CD1c-positive myeloid dendritic cell (primary cell): ENCODE data around the gene ZNF236.
A peak's percentile ranks its signal among the peaks of the same experiment; 100 is the strongest.
"Not testable (repeated sequence)": the region's sequence is repeated elsewhere in the genome, so short reads cannot be mapped to it uniquely, and the experiment has no call there.

Source experiments
- DNase-seq: peaks from one replicate; pipeline ENCODE4 v3.0.0-alpha.2; 2016; ENCODE audit errors: extremely low spot score

Gene ZNF236

DNA sequence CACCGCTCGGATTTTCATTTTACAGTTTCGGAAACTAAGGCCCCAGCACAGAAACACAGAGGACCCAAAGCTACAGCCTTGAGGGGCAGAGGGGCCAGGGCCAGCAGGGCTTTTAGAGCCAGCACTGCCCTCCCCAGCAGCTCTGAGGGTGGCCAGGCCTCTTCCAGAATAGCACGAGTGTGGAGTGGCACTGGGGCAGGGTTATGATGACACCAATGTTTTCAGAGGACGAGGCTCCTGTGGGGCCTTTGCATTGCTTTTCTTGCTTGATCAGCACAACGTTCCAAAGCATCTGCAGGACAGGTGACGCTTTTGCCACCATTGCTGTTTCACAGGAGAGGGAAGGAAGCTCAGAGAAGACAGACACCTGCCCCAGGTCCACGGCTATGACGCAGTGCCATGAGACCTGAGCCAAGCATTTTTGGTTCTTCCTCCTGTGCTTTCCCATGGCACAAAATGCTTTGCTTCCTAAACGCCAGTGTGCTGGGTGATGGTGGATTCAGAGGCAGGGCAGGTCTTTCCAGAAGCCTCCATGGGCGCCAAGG, 183.4 kb downstream of the ZNF236 start:
- DNase-seq: no peak

DNA sequence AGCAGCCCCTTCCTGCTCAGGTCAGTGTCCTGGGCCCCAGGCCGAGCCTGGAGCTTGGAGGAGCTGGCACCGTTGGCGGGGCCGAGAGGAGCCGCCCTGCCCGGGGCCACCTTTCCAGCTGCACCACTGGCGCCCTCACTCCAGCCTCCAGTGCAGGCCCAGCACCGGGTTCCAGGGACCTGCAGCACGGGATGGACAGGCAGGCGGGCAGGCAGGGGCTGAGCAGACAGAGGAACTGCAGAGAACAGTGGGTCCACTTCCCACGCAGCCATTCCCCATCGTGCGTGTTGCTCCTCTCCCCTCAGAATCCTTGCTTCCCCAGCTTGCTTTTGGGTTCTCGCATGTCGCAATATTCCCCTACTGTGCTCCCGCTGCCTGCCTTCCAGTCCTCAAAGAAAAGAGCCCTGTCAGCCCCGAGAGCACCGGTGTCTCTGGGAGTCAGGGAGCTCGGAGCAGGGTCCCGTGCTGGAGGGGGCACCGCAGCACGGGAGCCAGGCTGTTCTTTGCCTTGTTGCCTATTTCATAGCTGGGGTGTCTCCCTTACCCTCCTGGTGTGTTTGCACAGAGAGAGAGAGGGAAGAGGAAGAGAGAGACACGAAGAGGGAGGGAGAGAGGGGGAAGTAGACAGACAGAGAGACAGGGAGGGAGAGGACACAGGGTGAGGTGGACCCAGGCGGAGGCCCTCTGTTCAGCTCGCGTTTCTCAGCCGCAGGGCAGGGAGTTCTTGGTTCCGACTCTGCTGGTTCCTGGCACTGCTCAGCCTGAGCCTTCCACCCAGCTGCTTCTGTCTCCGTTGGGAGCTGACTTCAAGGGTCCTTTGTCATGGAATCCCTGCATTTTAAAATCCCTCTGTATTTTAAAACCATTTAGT, 184.2 kb downstream of the ZNF236 start:
- DNase-seq: peak; percentile 67

DNA sequence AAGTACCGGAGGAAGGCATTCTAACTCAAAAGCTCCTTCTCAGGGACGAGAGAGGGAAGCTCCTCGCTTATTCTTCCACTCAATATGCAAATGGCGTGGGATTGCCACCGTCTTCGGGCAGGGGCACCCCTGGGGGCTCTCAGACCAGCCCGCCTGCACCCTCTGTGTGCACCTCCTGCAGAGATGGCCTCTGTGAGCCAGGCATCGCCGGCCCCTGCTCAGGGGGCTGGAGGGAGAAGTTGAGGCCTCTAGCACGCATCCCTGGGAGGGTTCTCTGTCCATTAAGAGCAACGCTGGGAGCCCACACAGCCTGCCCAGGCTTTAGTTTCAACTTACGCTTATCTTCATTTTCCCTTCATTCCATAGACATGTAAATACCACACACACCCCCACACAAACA, 184.9 kb downstream of the ZNF236 start:
- DNase-seq: no peak

DNA sequence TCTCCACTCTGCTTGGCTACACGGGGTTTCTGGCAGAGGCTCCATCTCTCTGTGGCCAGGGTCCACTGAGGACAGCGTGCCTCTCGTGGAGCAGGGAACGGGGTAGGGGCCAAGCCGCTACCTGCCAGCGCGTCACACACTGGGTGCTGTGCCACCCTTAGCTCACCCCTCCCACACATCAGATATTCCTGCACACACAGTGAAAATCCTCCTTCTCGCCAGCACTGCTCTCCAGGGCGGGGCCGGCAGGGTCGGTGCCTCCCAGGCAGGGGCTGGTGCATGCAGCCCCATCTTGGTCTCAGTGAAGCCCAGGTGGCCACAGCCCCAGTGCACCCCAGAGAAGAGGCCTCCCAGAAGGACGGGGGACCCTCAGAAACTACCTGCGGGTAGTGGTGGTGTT, 185.6 kb downstream of the ZNF236 start:
- DNase-seq: no peak

DNA sequence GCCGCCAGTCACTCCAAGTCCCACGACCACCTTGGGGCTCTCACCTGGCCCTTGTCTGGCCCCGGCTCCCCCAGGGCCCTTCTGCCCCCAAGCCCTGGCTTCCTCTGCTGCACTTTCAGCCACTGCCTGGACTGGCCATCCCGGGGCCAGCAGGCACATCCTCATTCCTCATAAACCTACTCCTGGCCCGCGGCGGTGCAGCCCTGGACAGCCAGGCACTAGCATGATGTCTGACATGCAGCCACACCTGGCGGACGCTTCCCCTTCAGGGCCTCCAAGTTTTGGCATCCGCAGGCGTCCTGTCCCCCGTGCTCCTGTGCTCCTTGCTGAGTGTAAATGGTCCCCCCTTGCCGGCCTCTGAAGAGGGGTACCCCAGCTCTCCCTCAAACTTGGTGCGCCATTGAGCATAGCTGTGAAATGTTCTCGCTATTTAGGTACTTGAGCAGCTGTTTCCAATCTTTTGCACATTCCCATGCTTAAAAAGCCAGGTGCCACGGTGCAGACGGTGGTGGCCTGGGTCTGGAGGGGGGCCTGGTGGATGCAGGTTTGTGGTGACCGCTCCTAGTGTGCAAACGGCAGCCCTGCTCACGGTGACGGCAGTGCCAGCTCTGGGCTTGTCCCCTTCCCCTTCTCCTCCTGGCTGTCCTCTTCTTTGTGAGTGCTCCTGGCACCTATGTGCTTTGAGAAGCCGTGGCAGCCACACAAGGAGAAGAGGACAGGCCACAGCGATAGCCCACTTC, 186.4 kb downstream of the ZNF236 start:
- DNase-seq: no peak

DNA sequence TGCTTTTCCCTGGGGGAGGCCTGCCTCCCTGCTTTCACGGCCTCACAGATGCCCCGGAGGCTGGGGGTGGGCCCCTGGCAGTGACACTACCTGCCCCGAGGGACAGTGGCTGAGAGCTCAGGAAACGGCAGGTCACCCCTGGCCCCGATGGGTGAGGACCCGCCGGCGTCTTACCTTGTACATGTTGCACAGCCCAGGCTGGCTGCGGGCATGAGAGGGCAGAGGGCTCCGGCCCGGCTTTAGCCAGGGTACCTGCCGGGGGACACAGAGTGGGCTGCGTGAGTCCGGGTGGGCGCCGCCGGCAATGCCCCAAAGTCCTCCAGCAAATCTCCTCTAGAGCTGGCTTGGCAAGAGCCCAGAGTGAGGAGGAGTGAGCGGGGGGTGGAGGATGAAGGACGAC, 187.3 kb downstream of the ZNF236 start:
- no peak for DNase-seq

DNA sequence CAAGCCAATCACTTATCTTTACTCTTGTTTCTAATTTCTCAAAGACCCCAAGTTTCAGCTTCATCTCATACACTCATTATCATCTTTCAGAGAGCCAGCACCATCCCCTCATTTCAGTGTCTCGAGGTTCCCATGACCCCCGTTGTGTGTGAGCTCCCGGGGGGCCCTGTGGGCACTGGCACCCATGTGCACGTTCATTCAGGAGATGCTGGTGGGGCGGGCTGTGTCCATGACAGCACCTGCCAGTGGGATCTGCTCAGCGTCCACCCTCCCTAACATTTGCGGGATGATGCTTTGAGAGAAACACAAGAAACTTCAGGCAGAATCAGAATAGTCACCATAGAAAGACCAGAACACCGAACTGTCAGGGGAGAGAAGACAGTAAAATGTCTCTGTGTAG, 189.8 kb downstream of the ZNF236 start:
- DNase-seq: no peak

DNA sequence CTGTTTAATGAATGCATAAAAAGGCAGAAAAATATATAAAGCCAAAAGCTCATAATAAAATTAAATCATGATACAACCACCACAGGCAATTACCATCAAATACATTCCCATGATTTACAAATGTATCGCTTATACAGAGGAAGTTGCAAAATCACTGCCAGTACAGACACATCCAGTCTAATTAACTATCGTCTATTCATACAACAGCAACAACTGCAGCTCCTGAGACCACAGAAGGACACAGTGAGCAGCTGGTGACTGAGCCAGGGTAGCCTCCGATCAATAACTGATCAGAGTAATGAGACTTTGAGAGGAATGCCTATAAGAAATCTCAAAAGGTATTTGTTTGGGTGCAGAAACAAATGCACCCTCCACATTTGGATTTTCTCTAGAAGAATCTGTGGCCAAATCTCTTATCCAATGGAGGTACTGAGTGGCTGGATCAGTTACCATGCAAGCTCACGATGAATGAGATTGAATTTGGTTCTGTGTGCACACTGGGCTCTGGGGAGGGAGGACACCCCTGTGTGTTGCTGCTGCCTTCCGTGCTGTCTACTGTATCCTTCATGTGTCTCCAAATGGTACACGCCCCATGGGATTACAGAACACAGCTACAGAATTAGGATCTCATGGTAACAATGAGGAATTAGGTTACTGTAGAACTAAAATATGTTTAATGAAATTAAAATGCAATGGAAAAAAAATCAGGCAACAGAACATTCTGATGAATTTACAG, 190.6 kb downstream of the ZNF236 start:
- DNase-seq: no peak

DNA sequence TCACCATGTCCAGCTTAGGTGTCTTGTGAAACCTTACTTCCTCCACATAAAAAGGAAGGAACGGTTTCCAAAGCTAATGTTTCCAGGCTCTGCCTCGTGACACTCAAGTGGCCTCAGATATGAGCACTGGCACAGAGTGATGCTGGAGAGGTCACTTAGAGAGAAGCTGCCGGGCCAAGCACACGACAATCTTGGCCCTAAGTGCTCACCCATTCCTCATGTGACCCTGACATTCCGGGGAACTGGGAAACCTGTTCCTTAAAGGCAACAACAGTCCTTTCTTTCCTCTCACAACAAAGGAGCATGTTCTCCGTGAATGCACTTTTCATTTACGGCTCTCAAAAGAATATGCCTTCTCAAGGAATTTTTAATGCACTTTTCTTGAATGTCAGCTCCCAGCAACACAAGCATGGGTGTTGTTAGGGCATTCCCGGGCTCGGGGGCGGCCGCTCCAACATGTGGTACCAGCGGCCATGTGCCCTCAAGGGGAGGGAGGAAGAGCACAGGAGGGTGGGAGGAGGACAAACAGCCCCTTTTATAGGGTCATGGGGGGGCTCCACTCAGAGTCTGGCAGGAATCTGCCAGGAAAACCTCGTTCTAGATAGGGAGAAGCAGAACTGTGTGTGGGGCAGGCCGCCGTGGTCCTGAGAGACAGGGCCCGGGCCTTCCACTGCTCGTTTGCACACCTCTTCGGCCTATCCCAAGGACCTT, 191.6 kb downstream of the ZNF236 start:
- peak; percentile 78 for DNase-seq

DNA sequence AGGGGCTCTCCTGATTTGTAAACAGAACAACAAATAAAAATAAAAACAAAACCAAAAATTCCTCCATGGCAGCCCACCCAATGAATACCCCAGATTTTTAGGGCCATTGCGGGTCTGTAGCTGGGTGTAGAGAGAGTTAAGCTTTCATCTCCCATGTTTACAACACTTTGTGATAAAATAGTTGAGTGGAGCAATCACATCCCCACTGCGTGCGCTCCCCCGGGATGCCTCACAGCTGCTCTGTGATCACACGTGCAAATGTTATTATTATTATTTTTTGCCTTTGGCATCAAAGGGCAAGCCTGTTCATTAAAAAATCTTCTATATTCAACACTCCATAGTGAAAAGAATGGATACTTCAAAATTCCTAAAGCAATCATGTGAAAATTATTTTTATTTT, 192.2 kb downstream of the ZNF236 start:
- no peak for DNase-seq

DNA sequence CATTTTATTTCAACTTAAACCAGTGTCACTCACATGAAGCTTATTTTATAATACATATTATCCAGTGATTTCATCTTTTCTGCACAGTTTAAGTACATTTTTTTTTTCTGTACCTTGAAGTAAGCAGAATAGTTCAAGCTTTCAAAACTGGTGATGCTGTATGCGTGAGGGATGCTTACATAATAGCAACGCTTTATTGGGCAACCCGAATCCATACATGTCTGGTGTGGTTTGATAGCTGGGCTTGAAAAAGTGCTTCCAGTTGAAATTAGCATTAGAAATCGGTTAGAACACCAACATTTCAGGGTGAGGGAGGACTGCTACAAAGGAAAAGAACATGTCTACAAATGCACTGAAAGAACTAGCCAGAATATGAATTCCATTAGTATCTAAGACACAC, 192.8 kb downstream of the ZNF236 start:
- DNase-seq: peak; percentile 42

DNA sequence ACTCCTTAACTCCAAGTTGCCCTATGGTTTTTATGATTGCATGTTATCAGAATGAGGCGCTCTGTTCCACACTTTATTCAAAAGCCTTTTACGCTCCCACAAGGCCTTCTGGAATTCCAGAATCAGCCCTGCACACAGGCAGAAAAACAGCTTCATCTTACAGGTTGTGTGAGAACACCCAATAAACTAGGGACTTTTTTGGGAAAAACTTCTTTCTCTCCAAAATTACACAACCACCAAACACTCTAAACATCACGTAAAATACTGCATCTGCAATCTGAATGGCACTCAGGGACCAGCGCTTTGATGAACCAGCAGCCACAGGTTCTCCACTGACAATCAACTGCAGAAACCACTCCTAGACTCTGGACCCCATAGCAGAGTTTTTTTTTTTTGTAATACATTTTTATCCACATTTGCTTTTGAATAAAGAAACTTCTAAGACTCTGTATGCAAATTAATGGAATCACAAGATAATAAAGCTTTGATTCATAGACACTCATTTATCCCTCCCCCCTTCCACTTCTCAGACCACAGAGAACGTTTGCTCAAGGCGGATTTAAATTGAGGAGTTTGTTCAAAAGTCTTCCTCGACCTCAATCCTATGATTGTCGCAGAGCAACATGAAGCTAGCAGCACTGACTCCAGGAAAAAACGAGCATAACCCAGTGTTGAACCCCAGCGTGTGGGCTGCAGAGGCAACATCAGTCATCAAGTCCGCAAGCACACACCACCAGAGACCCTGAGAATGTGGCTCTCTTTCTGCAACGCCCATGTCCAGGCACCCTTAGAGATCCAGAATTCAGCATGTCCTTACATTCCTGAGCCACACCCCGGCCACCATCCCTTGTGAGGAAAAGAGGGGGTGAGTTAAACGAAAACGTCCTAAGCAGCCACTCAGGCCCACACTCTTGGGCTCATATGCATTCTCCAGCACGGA, 193.7 kb downstream of the ZNF236 start:
- DNase-seq: no peak

DNA sequence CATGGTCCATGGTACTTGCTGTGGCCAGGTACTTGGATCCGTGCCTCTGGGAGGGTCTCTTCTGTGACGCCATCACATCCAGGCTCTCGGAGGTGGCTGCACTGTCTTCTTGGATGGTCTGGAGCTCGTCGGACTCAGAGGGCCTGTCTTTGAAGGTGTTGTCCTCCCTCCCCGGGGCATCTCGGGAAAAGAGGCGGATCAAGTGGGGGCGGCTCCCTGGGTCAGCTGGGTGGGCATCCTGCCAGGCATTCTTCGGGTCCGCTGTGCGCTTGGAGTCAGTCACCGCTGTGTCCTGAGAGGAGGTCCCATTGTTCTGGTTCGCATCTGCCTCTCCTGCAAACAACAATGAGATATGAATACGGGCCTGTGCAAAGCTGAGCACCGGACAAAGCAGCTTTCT, 194.6 kb downstream of the ZNF236 start:
- DNase-seq: no peak

DNA sequence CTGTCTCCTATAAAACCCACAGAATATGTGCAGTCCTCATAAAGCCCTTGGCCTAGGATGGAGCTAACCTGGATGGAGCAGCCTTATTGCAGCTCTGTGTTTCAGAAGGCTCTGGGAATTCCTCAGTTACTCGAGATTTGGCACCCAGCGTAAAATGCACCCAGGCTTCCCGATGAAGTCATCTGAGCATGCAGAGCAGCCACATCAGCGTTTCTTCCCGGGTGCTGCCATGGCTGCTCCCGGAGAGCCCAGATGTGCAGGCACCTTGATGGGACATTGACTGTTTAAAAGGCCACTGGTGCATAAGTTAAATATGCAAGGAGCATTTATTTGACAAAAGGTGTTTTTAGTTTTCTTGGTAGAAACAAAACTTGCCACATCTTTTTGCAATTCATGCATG, 195.0 kb downstream of the ZNF236 start:
- DNase-seq: no peak

DNA sequence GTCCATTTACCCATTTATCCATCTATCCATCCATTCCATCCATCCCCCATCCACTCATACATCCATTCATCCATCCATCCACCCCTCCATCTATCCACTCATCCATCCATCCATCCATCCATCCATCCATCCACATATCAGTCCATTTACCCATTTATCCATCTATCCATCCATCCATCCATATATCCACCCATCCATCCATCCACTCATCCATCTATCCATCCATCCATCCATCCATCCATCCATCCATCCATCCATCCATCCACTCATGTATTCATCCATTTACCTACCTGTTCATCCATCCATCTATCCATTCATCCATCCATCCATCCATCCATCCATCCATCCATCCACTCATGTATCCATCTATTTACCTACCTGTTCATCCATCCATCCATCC, 196.3 kb downstream of the ZNF236 start:
- DNase-seq: not testable (repeated sequence)

DNA sequence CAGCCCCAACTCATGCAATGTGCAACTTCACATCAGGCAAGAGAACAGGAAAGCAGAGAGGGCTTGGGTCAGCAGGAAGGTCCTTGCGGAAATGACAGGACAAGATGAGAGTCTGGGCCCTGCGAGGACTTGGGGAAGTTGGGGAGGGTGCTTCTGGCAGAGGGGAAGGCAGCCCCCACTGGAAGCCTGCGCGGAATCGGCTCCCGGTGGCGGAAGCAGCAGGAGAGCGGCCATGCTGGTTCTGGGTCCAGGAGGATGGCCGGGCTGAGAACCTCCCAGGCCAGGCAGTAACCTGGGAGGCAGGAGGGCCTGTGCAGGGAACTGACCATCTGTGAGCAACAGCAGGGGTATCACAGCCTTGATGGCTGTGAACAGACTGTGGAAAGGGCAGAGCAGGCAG, 197.3 kb downstream of the ZNF236 start:
- no peak for DNase-seq
